Pancreas (tissue), 10 donors: ENCODE measurements around the gene MFSD6. TPM values are rescaled to one million over a fixed set of nuclear protein-coding genes. Genes with fewer than 3 reads are reported as not detected.

ENCODE experiments used
- ATAC-seq, 4 donors: fragments of 200-7000 bp; cut with Tn5 transposase; one replicate each; pipeline versions ENCODE4 v1.8.0 to v1.9.1; 2020; ENCODE audit warnings: mild to moderate bottlenecking in 4 of 4, moderate library complexity in 4 of 4
- DNase-seq, 6 donors: peaks; one replicate each; pipeline ENCODE4 v3.0.0-alpha.2; 2020
- FAIRE-seq: peaks from 2 replicates; lab custom pipeline; 2012; peaks lifted over from hg19 to GRCh38; lab: Jason Lieb, UNC
- H3K27ac ChIP-seq, 4 donors: fragments of 200-600 bp; sonication (generic); 1 replicate in 3 of 4; 2 replicates in 1 of 4; pipeline versions ENCODE4 v1.5.0 to v1.8.0; 2020
- H3K27me3 ChIP-seq, 4 donors: fragments of 200-600 bp; one replicate each; pipeline ENCODE4 v1.8.0; 2021
- H3K36me3 ChIP-seq, 3 donors: fragments of 200-600 bp; sonication (generic) in 1 of 3; one replicate each; pipeline versions ENCODE4 v1.5.0 to v1.8.0; 2020 to 2021
- H3K4me1 ChIP-seq, 3 donors: fragments of 200-600 bp; one replicate each; pipeline ENCODE4 v1.8.0; 2021
- H3K4me3 ChIP-seq, 4 donors: fragments of 200-600 bp; sonication (generic) in 2 of 4; one replicate each; pipeline versions ENCODE4 v1.5.0 to v1.8.0; 2020 to 2021
- H3K9me3 ChIP-seq, 4 donors: fragments of 200-600 bp; one replicate each; pipeline ENCODE4 v1.8.0; 2021
- WGBS, 2 donors: extraction: QIAGEN DNeasy Blood & Tissue Kit; methylation state at CpG; one replicate each; pipeline ENCODE4 v1.1.7; 2013; 5-methylcytosine and 5-hydroxymethylcytosine counted together
- intact Hi-C, 3 donors: fragments of 100-400 bp; cut with DNase I; formaldehyde crosslinking; loops; one replicate each; pipeline versions ENCODE4 v1.11.1 to v1.14.2; 2022
- polyA plus RNA-seq, 2 donors: library from polyadenylated mRNA; stranded (reverse); fragments of 200-250 nt; gene quantifications; one replicate each; pipeline ENCODE4 v1.2.3, GENCODE V29; 2013
- total RNA-seq, 6 donors: library from RNA; stranded (reverse); fragmentation: NEBNext Ultra II Directional in 4 of 6; extraction: Animal tissue kit (Norgen Biotek cat#: 25700) in 4 of 6; gene quantifications; one replicate each; pipeline versions ENCODE4 v1.2.1 to v1.2.4, GENCODE V29; 2021 to 2023
- TF ChIP-seq, protein P1 (sequence below), 4 donors: fragments of 200-600 bp; sonication (generic) in 3 of 4; IDR thresholded peaks; one replicate each; pipeline versions ENCODE4 v1.5.0 to v1.8.0; 2021; ENCODE audit warnings: antibody characterized with exemption in 4 of 4
- donor health status: healthy with polysubstance abuse.
- donor health status: DM: no; HTN: no; CAD: no; lungs with moderate emphysema.
- donor health status: DM: no; HTN: no; CAD: no.
- donor health status: control.
- donor health status: control.
- donor health status: Bipolar disorder and iron deficiency.
- donor health status: DM: yes; HTN: yes; CAD: no.
- donor health status: DM: no; HTN: no; CAD: no.
- donor health status: DM: no; HTN: no; CAD: no.
- donor health status: DM: yes; HTN: yes; CAD: no.

MFSD6 gene
- total and polyA plus RNA-seq, 8 donors: 5.3 to 22.9 (median 15.4) TPM

DNA sequence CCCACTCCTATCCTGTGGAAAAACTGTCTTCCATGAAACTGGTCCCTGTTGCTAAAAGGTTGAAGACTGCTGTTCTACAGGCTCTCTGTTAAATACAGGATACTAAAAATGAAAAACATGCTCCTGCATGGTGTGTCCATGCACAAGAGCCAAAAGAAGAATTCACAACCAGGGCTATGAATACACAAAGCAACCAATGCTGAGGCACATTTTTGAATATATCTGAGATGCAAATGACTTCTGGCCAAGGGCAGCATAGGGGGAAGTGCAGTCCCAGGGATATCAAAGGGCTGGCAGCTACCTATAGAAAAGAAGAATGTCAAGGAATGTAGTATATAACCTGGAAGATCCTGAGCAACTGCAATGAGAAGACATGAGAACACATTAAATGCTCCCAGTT, 119.8 kb downstream of the MFSD6 start:
- FAIRE-seq: no peak
- no peak for ATAC-seq
- TF ChIP-seq, protein P1, sequence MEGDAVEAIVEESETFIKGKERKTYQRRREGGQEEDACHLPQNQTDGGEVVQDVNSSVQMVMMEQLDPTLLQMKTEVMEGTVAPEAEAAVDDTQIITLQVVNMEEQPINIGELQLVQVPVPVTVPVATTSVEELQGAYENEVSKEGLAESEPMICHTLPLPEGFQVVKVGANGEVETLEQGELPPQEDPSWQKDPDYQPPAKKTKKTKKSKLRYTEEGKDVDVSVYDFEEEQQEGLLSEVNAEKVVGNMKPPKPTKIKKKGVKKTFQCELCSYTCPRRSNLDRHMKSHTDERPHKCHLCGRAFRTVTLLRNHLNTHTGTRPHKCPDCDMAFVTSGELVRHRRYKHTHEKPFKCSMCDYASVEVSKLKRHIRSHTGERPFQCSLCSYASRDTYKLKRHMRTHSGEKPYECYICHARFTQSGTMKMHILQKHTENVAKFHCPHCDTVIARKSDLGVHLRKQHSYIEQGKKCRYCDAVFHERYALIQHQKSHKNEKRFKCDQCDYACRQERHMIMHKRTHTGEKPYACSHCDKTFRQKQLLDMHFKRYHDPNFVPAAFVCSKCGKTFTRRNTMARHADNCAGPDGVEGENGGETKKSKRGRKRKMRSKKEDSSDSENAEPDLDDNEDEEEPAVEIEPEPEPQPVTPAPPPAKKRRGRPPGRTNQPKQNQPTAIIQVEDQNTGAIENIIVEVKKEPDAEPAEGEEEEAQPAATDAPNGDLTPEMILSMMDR (IDR thresholded peaks at IDR 0.05): no peak

GRCh38 chr2:190528521-190529001, 120.4 kb downstream of the MFSD6 start:
- Histone ChIP-seq H3K4me1 (peaks cover 0 to 3% (median 3%) of the 10 kb centered on the region in 3 donors), H3K36me3 (no peaks in the 10 kb centered on the region), H3K27ac (no peak overlapping the region), H3K27me3 (no peaks in the 10 kb centered on the region), H3K9me3 (no peaks in the 10 kb centered on the region), H3K4me3 (no peak overlapping the region)
- intact Hi-C loops: no loop called here
- DNase-seq (no peak), FAIRE-seq (no peak), ATAC-seq (no peak)
- TF ChIP-seq, protein P1 (IDR thresholded peaks at IDR 0.05): no peak
- 27 to 37% methylated on average over 1 of the region's 1 CpG for whole genome bisulfite sequencing, 2 donors

More for the DNA sequence above, 119.8 kb downstream of the MFSD6 start:
- H3K4me3 ChIP-seq: no peak overlapping the region
- no peaks in the 10 kb centered on the region for H3K27me3 ChIP-seq
- H3K27ac ChIP-seq: no peak overlapping the region
- no peaks in the 10 kb centered on the region for H3K4me1 ChIP-seq
- H3K9me3 ChIP-seq: no peaks in the 10 kb centered on the region
- intact Hi-C loops: no loop called here
- H3K36me3 ChIP-seq: no peaks in the 10 kb centered on the region
- no peak for DNase-seq

GRCh38 chr2:190529486-190530247, 121.5 kb downstream of the MFSD6 start:
- Histone ChIP-seq H3K4me3 (no peak overlapping the region), H3K36me3 (no peaks in the 10 kb centered on the region), H3K27me3 (no peaks in the 10 kb centered on the region), H3K4me1 (peaks cover 0 to 5% (median 3%) of the 10 kb centered on the region in 3 donors), H3K27ac (no peak overlapping the region), H3K9me3 (no peaks in the 10 kb centered on the region)
- intact Hi-C loops: no loop called here
- 61 to 71% methylated on average over 3 of the region's 3 CpGs for WGBS, 2 donors
- TF ChIP-seq, protein P1 (IDR thresholded peaks at IDR 0.05): no peak
- no peak for FAIRE-seq
- ATAC-seq: no peak
- no peak for DNase-seq

GRCh38 chr2:190530248-190530900, 122.2 kb downstream of the MFSD6 start:
- TF ChIP-seq, protein P1 (IDR thresholded peaks at IDR 0.05): no peak
- intact Hi-C loops: no loop called here
- H3K27me3 ChIP-seq: no peaks in the 10 kb centered on the region
- FAIRE-seq (no peak), ATAC-seq (no peak), DNase-seq (no peak)
- 67 to 68% methylated on average over 6 of the region's 6 CpGs for WGBS, 2 donors
- no peak overlapping the region for H3K4me3 ChIP-seq
- no peak overlapping the region for H3K27ac ChIP-seq
- H3K9me3 ChIP-seq: no peaks in the 10 kb centered on the region
- no peaks in the 10 kb centered on the region for H3K36me3 ChIP-seq
- peaks cover 0 to 5% (median 3%) of the 10 kb centered on the region in 3 donors for H3K4me1 ChIP-seq
